IPS DF 19.7 (cell line): Measurements from ENCODE around the gene KRT76.
"Not testable (repeated sequence)": the region's sequence is repeated elsewhere in the genome, so short reads cannot be mapped to it uniquely, and the experiment has no call there.

Experiments used
- DNase-seq: peaks from one replicate; pipeline ENCODE4 v3.0.0-alpha.2; 2013; ENCODE audit warnings: low read depth, low spot score

The KRT76 gene

DNA sequence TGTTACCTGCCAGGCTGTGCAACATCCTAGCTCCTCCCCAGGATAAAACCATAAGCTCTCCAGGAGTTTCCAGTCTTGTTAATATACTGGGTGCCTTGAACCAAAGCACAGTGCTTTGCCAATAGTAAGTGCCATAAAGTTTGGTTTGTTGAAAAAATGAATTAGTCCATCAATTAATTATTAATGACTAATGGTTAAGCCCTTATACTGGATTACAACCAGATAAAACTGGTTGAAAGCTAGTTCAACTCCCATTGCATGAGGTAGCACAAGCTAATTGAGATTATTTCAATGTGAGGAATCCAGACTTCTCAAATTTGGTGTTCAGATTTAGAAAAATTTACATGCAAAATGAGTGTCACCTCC, 20.4 kb upstream of the KRT76 start:
- no peak for DNase-seq

DNA sequence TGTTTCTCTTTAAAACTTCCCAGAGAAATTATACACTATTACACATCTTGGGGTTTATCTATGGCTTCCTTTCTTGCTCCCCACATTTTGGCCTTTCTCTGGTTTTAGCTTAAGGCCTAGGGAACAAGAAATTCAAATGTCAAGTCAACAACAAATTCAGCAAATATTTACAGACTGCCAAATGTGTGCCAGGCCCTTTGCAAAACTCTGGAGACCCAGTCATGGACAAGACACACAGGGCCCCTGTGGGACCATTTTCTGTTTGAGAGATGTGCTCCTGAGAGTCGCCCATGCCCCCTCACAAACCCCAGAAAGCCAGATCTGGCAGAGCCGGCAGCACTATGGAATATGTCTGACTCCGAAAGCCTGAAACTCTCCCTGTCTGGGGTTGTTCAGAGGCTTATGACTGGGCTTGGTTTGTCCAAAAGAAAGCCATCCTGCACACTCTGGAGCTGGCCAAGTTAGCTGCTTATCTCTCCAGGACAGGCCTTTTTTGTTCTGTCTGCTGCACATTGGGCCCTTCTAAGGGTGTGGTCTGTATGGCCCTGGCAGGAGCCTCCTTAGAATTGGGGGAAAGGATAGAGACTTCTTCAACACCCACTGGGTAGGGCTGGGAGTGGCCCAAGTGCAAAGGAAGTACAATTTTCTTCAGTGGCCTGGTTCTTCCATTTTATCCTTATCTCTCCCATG, 19.8 kb upstream of the KRT76 start:
- no peak for DNase-seq

DNA sequence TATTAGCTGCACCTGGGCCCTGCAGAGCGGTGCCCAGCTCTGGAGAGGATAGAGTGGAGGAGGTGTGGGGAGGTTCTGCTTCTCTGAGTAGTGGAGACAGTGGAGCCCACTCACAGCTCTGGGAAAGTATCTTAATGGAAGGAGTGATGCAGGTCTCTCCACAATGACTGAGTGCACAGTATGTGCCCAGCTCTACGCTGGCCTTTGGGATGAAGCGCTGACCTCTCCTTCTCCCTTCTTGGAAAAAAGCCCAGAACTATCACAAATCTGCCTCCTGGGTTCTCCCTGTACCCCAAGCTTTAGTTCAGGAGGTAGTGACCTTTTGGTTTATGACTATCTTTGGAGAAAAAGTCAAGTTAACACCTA, 19.3 kb upstream of the KRT76 start:
- no peak for DNase-seq

DNA sequence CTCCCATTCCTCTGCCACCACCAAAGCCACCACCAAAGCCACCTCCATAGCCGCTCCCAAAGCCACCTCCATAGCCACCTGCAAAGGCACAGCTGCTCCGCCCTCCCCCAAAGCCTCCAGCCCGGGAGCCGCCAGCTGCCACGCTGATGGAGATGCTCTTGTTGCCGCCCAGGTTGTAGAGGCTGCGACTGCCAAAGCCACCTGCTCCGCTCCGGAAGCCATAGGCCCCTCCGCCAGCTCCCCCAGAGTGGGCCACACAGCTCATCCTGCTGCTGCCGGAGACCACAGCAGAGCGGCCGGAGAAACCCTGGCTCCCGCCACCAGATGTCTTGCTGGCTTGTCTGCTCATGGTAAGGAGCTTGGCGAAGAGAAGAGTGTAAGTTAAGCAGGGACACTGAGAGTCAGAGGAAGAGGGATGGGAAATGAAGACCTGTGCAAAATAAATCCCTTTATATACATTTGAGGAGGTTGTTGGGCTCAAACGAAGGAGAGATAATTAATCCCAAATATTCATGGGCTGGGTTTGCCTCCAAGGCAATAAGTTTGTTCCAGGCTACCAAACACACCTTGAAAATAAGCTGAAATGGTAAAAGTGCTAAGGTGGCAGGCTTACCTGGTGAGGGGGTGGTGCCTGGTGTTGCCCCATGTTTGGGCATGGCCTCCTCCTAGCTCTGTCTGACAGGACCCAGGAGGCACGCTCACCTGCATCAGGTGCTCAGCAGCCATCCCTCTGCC, 18.7 kb upstream of the KRT76 start, which contains the start of gene KRT3:
Gene KRT3, minus strand, starts transcription at position 424 of the 735 bp plus-strand sequence. Its CDS starts 75 bp downstream, at position 349.
- DNase-seq, result no peak

DNA sequence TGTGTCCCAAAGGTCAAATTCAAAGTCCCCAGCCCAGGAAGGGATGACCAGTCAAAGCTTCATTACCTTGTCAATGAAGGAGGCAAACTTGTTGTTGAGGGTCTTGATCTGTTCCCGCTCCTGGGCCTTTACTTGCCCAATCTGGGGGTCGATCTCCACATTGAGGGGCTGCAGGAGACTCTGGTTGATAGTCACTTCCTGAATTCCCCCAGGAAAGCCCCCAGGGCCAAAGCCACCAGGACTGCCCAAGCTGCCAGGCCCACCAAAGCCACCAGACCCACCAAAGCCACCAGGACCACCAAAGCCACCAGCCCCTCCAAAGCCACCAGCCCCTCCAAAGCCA, 18.2 kb upstream of the KRT76 start:
- DNase-seq, result not testable (repeated sequence)

DNA sequence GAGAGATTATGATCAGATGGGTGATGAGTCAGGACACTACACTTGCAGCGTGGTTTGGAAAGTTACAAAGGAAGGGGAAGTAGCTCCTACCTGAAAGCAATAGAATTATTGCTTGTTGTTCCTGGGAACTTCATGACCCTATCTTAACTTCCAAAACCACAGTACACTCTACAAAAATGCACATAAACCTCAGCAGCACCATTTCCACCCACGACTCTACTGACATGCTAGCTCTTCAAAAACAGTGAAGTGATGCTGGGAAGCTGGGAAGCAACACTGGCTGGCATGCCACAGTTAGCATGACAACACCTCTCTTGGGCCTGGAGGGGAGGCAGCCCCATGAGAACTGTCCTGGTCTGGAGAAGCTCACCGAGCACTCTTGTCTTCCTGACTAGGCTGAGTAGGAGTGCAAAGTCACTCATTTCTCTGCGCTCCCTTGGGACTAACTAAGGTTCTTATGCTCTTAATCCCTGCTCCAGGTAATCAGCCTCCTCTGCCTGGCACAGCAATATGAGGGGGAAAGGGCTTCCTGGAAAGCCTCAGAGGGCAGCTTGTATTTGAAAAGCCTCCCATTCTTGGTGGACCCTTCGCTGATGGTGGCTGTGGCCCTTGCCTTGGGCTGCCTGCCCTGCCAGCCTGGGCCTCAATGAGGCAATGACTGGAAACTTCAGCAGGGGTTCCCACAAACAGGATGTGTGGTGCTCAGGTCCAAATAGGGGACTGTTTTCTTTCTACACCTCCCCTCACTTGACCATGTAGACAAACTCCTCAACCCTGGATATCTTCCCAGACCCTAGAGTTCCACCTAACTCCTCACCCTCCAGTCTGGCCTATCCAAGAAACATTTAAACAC, 17.6 kb upstream of the KRT76 start:
- DNase-seq, result no peak

DNA sequence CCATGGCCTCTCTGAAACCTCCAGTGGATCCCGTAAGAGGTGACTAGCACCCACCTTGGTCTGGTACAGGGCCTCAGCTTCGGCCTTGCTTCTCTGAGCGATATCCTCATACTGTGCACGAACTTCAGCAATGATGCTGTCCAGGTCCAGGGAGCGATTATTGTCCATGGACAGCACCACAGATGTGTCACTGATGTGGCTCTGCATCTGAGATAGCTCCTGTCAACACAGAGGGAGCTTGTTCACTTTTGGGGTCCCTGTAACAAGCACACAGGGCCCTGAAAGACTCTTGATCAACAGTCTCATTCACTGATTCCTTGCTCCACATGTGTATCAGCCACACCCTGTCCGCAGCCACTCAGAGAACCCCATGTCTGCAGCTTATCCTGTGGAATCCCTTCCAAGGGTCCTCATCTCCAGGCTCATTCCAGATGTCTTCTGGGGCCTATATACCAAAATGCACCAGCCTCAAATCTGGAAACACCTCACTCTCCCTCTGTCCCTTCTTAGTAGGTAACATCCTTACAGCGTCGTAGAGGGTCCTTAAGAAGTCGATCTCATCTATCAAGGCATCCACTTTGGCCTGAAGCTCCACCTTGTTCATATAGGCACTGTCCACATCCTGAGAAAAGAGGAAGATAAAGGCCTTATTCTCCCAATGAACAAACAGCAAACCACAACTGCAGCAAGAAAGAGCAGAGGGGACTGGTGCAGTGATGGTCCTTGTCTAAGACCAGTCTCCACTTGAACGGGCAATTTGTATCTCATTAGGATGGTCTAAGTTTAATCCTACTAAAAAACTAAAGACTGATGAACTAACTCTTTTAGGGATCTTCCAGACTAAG, 15.3 kb upstream of the KRT76 start:
- no peak for DNase-seq

DNA sequence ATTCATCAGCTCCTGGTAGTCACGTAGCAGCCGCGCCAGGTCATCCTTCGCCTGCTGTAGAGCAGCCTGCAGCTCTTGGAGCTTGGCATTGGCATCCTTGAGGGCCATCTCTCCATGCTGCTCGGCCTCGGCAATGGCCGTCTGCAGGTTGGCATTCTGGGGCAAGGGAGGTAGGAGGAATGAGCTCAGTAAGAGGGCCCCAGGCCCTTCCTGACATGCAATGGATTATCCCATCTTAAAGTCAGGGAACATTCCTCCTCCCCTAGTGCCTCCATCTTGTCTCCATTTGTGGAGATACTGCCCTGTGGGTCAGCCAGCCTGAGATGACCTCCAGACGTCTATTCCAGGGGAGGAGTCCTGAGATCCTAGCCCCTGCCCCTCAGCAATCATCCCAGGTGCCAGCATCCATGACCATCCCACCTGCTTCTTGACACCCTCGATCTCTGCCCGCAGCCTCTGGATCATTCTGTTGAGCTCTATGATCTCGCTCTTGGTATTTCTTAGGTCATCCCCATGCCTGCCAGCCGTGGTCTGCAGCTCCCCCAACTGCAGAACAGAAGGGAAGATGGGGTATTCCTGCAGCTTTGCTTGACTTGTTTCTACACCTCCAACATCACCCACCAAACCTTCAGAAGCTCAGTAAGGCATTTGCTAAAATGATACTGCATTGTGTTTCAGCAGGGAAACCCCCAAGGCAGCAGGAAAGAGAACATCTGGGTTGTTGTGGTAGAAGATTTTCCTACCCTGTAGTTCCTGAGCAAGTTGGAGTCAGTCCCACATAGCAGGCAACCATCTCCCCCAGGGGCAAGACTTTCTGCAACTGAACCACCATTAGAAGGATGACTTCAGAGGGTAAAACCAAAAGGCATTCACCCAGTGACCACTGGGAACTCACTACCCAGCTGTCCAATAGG, 14.4 kb upstream of the KRT76 start:
- no peak for DNase-seq

DNA sequence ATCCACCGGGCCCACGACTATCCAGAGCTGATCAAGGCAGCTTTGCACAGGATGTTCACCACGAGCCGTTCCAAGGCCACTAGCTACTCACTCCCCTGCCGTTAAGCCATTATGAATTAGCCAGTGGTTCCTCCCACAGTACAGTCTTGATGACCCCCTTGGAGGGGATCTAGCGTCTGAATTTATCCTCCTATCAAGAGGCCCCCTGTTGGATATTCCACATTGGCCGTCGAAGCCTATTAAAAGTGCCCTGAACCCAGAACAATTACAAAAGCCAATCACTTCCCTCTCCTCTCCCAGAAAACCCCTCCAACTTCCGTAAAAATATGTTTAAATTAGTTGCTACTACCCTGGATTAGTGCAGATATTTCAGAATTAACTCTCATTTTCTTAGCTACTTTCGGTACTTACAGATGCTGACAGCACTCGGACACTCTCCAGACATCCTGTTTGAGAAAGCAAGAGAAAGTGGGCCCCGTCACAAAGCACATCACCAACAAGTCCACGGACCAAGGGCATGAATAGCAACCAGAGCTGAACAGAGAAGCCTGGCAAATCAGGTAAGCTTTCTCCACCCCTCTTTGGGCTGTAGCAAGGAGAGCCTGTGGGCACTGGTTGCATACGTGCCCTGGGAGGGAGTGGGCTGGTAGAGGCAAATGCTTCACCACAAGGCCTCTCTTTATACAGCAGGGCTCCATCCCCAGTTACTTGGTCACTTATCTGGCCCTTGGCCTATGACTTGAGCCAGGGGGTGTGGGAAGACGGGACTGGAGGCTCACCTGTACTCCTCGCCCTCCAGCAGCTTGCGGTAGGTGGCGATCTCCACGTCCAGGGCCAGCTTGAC, 13.5 kb upstream of the KRT76 start:
- no peak for DNase-seq

DNA sequence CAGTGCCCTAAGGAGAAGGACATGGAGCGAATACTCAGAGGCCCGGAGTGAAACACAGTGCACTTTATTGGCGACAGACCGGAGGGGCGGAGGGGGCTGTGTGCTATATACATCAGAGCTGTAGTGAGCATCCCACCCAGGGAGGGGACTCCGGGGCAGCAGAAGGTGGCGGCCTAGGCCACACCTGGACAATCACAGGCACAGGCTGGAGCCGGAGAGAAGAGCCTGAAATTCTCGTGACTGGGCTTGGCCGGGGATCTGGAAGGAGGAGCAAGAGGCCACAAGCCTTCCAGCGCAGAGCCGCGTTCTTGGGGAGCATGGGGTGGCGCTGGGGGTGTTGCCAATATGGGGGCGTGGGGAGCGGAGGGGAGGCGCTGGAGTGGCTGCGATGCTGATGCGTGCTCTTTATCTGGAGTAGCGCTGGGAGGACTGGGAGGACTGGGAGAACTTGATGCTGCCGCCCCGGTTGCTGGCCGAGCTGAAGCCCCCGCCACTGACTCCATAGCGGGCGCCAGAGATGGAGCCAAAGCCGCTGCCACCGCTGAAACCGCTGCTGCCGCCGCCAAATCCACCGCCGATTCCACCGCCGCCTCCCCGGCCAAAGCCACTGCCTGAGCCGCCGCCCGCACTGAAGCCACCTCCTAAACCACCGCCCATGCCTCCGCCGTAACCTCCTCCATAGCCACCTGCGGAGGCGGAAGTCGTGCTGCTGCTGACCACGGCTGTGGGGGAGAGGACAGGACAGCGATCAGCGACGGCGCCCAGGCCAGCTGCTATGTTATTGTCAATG, 12.7 kb upstream of the KRT76 start:
- no peak for DNase-seq

DNA sequence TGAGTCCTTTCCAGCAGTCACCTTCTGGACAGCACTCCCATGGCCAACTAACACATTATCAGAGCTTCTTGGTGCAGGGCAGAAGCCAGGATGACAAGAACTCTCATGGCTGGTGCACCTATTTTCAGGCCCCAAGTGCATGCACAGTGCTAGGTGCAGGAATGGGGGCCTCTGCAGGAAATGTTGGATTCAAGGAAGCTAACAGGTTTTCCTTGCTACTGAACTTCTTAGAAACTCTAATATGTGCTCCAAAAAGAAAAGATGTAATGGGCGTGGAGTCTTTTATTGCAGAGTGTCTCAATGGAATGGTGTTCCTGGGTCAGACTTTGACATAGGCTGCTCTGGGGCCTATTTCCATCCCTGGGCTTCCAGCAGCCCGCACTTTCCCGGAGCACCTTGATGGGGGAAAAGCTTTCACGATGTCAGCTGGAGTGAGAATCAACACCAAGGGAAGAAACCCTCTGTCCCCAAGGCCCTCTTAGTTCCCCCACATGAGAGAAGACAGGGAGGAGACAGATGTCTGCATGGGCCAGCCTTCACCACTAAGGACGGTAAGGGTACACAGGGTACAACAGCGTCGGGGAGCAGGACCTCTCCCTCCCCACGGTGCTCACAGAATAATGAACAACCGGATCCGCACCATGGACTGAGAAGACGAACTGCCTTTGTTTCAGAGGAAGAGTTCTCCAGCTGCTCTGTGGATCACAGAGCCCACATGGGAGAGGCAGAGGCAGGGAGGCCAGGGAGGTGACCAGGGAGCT, 11.9 kb upstream of the KRT76 start:
- DNase-seq, result no peak

DNA sequence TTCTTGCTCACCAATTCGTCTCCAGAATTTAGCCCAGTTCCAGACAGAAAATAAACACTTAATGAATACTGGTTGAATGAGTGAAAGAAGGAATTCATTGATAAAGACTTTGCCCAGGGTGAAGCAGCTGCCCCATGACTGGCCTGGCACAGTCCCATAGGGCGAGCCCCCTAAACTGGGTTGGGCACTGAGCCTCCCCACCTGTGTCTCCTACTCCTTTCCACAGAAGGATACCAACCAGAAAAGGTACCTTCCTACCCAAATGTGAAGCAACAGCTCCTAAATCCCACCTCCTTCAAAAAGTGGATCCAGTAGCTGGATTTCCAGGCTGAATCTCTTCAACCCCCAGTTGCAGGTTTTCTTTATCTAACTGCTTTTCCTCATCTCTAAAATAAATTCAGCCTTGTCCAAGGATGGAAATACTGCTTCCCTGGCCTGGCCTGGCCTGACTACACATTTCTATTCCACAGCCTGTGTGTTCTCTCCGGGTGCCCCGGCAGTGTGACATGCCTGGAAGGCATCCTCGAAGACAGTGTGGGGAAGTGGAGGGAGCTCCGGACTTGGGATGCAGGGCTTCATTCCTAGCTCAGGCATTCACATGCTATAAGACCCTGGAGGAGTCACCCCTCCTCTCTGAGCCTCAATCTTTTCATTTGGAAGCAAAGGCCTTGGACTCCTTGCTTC, 11.2 kb upstream of the KRT76 start:
- DNase-seq, result no peak

DNA sequence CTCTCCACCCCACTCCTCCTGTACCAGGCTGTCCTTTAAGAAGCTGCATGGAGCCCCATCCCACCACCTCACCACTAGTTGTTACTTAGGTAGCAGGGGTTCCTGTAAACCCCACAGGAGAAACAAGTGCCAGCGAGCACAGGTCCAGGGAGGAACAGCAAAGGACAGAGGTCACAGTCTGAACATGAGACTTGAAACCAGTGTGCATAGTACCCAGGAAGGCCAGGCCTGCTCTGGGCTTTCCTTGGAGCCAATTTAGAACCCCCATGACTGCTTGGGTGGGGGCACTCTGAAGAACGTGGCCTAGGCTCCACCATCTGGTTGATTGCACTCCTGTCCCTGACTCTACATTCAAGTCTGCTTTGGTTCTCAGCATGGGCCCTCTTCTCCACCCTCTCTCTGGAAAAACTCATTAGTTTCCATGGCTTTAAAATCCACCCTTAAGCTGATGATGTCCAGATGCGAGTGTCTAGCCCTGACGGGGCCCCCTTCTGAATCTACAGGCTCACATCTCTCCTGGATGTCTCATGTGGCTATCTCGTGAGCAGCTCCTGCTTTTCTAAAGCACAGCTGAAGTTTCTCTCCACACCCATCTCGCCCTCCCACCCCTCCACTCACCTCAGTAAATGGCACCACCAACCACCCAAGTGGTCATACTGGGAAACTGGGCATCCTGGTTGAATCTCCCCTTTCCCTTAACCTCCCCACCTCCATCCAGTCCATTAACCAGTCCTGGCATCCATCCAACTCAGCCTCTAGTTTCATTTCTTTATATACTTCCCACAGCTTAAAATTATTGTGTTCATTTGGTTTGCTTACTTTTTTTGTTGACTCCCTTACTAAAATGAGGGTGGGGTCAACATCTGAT, 10.4 kb upstream of the KRT76 start:
- no peak for DNase-seq

DNA sequence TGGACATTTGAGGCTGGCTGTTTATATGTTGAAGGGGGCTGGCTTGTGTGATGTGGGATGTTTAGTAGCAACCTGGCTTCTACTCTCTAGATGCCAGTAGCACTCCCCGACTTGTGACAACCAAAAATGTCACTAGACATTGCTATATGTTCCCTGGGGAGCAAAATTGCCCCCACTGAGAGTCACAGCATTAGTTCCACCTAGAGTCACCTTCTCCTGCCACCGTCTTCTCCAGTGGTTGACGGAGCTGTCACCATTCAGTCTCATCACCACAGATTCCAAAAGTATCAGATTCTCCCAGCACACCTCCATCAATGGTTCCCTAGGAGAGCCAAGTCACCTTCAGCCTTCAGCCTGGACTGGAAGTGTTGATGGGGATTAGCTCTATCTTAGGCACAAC, 7.8 kb upstream of the KRT76 start:
- no peak for DNase-seq

DNA sequence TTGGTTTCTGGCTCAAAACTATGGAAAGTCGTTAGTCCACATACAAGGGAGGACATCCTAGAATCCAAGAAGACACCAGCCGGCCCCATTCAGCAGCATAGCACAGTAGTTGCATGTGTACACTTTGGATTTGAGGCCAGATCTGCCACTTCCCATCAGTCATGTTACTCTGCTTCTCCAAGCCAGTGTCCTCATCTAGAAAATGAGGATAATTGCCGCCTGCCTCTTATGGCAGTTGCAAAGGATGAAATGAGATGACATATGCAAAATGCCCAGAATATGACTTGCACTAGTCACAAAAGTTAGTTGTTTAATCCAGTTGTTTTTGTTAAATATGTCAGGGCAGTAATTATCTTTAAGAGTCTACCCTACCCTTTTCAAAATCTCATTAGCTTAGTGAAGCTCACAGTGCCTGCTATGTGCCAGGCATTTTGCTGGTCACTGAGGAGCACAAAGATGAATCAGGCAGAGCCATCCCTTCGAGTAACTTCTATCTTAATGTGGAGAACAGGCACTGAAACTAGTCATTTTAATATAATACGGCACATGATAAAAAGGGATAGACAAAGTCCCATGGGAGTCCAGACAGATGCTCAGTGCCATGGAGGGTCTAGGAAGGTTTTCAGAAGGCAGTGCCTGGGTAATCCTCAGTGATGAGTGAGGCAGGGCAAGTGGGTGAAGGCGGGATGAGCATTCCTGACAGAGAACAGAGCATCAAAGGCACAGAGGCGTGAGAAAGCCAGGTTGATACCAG, 6.6 kb upstream of the KRT76 start:
- no peak for DNase-seq

DNA sequence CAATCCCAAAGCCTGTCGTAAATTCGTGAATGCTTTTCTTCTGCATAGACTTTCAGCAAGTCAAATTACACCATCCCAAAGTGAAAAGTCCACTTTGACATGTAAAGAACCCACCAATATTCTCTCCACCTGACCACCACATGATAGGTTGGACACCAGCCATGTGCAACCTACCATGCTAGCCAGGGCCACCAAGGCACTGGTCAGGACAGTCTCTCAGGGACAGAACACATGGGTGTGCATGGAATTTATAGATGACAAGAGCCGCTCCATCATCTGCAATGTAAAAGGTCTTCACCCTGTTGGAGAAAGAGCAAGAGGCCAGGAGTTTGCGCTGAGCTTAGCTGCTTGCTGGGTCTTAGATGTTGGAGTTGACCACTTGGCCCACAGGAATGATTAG, 5.4 kb upstream of the KRT76 start:
- no peak for DNase-seq
